Ascending aorta (tissue), 2 donors: ENCODE results near the gene SERINC3. TPM values are rescaled to one million over a fixed set of nuclear protein-coding genes. Genes with fewer than 3 reads are reported as not detected.
"Not testable (repeated sequence)": the region's sequence is repeated elsewhere in the genome, so short reads cannot be mapped to it uniquely, and the experiment has no call there.

Experiments
- DNase-seq, 2 donors: peaks; one replicate each; pipeline ENCODE4 v3.0.0-alpha.2; 2019; ENCODE audit warnings: low spot score in 2 of 2
- H3K27ac ChIP-seq, 2 donors: fragments of 200-600 bp; sonication (generic); one replicate each; pipeline ENCODE4 v1.5.1; 2016 to 2017; ENCODE audit warnings: mild to moderate bottlenecking in 1 of 2
- H3K27me3 ChIP-seq: fragments of 200-600 bp; sonication (generic); one replicate; pipeline ENCODE4 v1.5.1; 2017
- H3K36me3 ChIP-seq, 2 donors: fragments of 200-600 bp; sonication (generic); one replicate each; pipeline ENCODE4 v1.5.1; 2016
- H3K4me1 ChIP-seq, 2 donors: fragments of 200-600 bp; sonication (generic); one replicate each; pipeline ENCODE4 v1.5.1; 2016 to 2017; ENCODE audit warnings: mild to moderate bottlenecking in 1 of 2
- H3K4me3 ChIP-seq, 2 donors: fragments of 200-600 bp; sonication (generic); one replicate each; pipeline ENCODE4 v1.5.1; 2016 to 2017; ENCODE audit warnings: mild to moderate bottlenecking in 1 of 2
- H3K9me3 ChIP-seq, 2 donors: fragments of 200-600 bp; sonication (generic); one replicate each; pipeline ENCODE4 v1.5.1; 2016
- CTCF ChIP-seq, 3 experiments: fragments of 200-600 bp in 2 of 3; fragments of 450-650 bp in 1 of 3; sonication (generic) in 2 of 3; IDR thresholded peaks; one replicate each; pipeline ENCODE4 v1.5.1; 2016 to 2019; ENCODE audit warnings: antibody characterized with exemption in 3 of 3, mild to moderate bottlenecking in 1 of 3, moderate library complexity in 1 of 3
- intact Hi-C: fragments of 100-400 bp; cut with DNase I; formaldehyde crosslinking; loops from one replicate; pipeline ENCODE4 v1.15.1; 2023
- total RNA-seq: library from RNA; depleted of rRNA; stranded (reverse); fragments of >200 nt; gene quantifications from one replicate; pipeline ENCODE4 v1.1.0, GENCODE V29; 2016

The SERINC3 gene
- total RNA-seq, 1 donor from 2014 or later: 78.1 TPM

- no peaks in the 10 kb centered on the region for H3K36me3 ChIP-seq
- no peaks in the 10 kb centered on the region for H3K9me3 ChIP-seq
- no peak overlapping the region for H3K4me3 ChIP-seq
- H3K27ac ChIP-seq: no peak overlapping the region
- H3K4me1 ChIP-seq: peaks cover 0 to 2% of the 10 kb centered on the region in 2 donors
- intact Hi-C loops: no loop called here
- no peak for TF ChIP-seq CTCF (IDR thresholded peaks at IDR 0.05)
- H3K27me3 ChIP-seq: no peaks in the 10 kb centered on the region
- DNase-seq: no peak
Observed at GRCh38 chr20:44561876-44562275, 40.0 kb upstream of the SERINC3 start.

GRCh38 chr20:44560818-44561217 is 38.9 kb upstream of the SERINC3 start:
- H3K9me3 ChIP-seq, intact Hi-C loops, H3K4me3 ChIP-seq, H3K4me1 ChIP-seq, H3K27me3 ChIP-seq, H3K36me3 ChIP-seq, DNase-seq, H3K27ac ChIP-seq: not testable (repeated sequence)

GRCh38 chr20:44560229-44560628 is 38.4 kb upstream of the SERINC3 start:
- Histone ChIP-seq H3K4me3 (no peak overlapping the region), H3K27ac (no peak overlapping the region), H3K27me3 (no peaks in the 10 kb centered on the region), H3K36me3 (no peaks in the 10 kb centered on the region), H3K9me3 (no peaks in the 10 kb centered on the region), H3K4me1 (peaks cover 0 to 2% of the 10 kb centered on the region in 2 donors)
- no peak for TF ChIP-seq CTCF (IDR thresholded peaks at IDR 0.05)
- no peak for DNase-seq
- intact Hi-C loops: no loop called here

- no peak for TF ChIP-seq CTCF (IDR thresholded peaks at IDR 0.05)
- Histone ChIP-seq H3K4me3 (no peak overlapping the region), H3K4me1 (peaks cover 0 to 2% of the 10 kb centered on the region in 2 donors), H3K27me3 (no peaks in the 10 kb centered on the region), H3K27ac (no peak overlapping the region), H3K9me3 (no peaks in the 10 kb centered on the region), H3K36me3 (no peaks in the 10 kb centered on the region)
- intact Hi-C loops: no loop called here
- no peak for DNase-seq
Observed at GRCh38 chr20:44559302-44559701, 37.4 kb upstream of the SERINC3 start.

- H3K27ac ChIP-seq: peak overlapping the region in 1 of 2 donors; percentile 53
- no peak for TF ChIP-seq CTCF (IDR thresholded peaks at IDR 0.05)
- intact Hi-C loops: no loop called here
Observed at GRCh38 chr20:44552950-44553908, 31.4 kb upstream of the SERINC3 start.

GRCh38 chr20:44552568-44552949 is 30.7 kb upstream of the SERINC3 start:
- H3K9me3 ChIP-seq: no peaks in the 10 kb centered on the region
- H3K27ac ChIP-seq: peak overlapping the region in 1 of 2 donors; percentile 53
- no peak for TF ChIP-seq CTCF (IDR thresholded peaks at IDR 0.05)
- no peaks in the 10 kb centered on the region for H3K36me3 ChIP-seq
- intact Hi-C loops: no loop called here
- no peak for DNase-seq
- no peak overlapping the region for H3K4me3 ChIP-seq
- H3K27me3 ChIP-seq: no peaks in the 10 kb centered on the region
- H3K4me1 ChIP-seq: peaks cover 0 to 11% of the 10 kb centered on the region in 2 donors

More at GRCh38 chr20:44552950-44553908, 31.4 kb upstream of the SERINC3 start:
- no peak for DNase-seq
- Histone ChIP-seq H3K27me3 (no peaks in the 10 kb centered on the region), H3K4me1 (peaks cover 0 to 5% of the 10 kb centered on the region in 2 donors), H3K4me3 (no peak overlapping the region), H3K9me3 (no peaks in the 10 kb centered on the region), H3K36me3 (no peaks in the 10 kb centered on the region)
